C4-2B (cell line): Measurements from ENCODE around the gene LACTB.

ENCODE experiments used
- H3K27ac ChIP-seq: fragments of 450-650 bp; 2 replicates; pipeline ENCODE4 v1.5.1; 2017
- ZFX ChIP-seq: fragments of 450-650 bp; IDR thresholded peaks from 2 replicates; pipeline ENCODE4 v1.6.1; 2017
- TF ChIP-seq, protein P1 (sequence below): fragments of 450-650 bp; conservative IDR thresholded peaks from 2 replicates; pipeline ENCODE4 v1.5.1; 2017; ENCODE audit warnings: mild to moderate bottlenecking

LACTB gene

DNA sequence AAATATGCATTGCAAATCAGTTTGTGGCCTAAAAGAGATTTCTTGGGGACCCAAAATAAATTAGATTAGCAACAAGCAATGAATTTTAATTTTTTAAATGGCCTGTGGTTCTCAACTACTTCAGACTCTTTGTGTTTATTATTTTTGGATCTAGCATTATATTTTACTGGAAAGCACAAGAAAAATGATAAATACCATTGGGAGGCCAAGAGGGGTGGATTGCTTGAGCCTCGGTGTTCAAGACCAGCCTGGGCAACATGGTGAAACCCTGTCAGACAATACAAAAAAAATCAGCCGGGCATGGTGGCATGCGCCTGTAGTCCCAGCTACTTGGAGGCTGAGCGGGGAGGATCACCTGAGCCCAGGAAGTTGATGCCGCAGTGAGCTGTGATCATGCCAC, 13.6 kb downstream of the LACTB start:
- TF ChIP-seq ZFX, result no peak
- TF ChIP-seq, protein P1, sequence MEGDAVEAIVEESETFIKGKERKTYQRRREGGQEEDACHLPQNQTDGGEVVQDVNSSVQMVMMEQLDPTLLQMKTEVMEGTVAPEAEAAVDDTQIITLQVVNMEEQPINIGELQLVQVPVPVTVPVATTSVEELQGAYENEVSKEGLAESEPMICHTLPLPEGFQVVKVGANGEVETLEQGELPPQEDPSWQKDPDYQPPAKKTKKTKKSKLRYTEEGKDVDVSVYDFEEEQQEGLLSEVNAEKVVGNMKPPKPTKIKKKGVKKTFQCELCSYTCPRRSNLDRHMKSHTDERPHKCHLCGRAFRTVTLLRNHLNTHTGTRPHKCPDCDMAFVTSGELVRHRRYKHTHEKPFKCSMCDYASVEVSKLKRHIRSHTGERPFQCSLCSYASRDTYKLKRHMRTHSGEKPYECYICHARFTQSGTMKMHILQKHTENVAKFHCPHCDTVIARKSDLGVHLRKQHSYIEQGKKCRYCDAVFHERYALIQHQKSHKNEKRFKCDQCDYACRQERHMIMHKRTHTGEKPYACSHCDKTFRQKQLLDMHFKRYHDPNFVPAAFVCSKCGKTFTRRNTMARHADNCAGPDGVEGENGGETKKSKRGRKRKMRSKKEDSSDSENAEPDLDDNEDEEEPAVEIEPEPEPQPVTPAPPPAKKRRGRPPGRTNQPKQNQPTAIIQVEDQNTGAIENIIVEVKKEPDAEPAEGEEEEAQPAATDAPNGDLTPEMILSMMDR, result no peak
- H3K27ac ChIP-seq, result no peak overlapping the region

DNA sequence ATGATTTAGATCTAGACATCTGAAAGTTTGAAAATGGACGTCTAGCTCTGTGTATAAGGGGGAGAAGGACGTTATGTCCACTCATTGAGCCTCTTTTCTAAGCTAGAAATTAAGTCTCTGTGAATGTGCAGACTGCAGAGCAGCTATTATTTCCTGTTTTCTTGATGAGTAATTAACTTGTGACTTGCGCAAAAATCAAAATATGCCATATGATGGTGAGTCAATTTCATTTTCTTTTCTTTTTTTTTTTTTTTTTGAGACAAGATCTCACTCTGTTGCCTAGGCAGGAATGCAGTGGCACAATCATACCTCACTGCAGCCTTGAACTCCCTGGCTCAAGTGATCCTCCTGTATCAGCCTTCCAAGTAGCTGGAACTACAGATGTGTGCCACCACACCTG, 14.1 kb downstream of the LACTB start:
- TF ChIP-seq ZFX, result no peak
- TF ChIP-seq, protein P1, result no peak
- H3K27ac ChIP-seq, result no peak overlapping the region

DNA sequence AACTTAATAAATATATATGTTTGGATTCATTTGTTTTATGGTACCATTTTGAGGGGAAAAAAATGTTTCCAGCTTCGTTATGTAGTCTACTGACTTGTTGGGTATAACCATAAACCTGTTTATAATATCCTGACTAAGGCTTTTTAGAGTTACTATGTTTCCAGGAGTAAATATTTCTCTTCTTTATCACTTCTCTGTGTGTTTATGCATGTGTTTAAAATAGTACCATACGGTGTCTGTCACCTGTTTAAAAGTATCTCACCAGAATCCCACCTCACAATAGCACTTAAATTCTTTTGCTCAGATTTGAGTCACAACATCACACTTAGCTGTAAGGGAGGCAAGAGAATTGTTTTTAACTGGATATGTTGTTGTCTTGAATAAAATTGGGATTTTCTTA, 15.1 kb downstream of the LACTB start:
- TF ChIP-seq ZFX, result no peak
- TF ChIP-seq, protein P1, result no peak
- no peak overlapping the region for H3K27ac ChIP-seq

DNA sequence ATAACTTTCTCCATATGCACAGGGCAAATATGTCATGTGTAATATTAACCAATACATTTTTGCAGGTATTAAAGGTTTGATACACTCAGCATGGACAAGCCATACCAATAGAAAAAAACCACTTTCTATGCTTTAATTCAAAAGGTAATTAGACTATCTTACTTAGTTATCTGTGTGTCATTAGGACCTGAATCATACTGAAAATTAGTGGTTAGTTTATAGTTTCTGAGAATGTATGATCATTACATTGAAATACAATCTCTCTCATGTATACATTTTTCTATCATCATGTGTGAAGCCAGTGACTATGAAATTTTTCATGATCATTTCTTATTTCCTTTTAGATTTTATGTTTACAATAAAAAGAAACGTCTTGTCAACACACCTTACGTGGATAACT, 19.3 kb downstream of the LACTB start:
- no peak overlapping the region for H3K27ac ChIP-seq
- TF ChIP-seq ZFX, result no peak
- TF ChIP-seq, protein P1, result no peak

DNA sequence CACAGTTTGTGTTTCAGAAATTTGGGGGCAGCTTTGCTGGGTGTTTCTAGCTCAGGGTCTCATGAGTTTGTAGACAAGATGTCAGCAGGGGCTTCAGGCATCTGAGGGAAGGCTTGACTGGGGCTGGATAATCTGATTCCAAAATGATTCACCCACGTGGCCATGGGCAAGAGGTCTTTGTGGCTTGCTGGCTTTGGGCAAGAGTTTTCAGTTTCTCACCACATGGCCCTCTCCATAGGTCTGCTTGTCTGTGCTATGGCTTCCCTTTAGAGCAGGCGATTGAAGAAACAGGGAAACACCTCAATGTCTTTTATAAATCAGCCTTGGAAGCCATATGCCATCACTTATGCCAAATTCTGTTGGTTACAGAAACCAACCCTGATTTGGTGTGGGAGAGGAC, 23.8 kb downstream of the LACTB start:
- TF ChIP-seq, protein P1, result no peak
- no peak for TF ChIP-seq ZFX
- no peak overlapping the region for H3K27ac ChIP-seq

DNA sequence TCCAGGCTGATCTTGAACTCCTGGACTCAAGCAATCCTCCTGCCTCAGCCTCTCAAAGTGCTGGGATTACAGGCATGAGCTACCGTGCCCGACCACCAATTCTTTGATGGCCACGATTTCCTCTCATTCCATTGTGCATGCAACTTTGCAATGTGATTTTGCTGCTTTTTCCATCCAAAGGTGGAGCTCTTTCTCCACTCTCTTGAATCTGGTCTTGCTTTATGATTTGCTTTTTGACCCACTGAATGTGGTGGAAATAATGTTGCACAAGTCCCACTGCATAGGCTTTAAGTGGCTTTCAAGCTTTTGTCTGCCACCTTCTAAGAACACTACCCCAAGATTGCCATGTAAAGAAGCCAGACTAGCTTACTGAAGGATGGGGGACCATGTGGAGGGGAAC, 25.0 kb downstream of the LACTB start:
- TF ChIP-seq ZFX, result no peak
- TF ChIP-seq, protein P1, result no peak
- no peak overlapping the region for H3K27ac ChIP-seq

DNA sequence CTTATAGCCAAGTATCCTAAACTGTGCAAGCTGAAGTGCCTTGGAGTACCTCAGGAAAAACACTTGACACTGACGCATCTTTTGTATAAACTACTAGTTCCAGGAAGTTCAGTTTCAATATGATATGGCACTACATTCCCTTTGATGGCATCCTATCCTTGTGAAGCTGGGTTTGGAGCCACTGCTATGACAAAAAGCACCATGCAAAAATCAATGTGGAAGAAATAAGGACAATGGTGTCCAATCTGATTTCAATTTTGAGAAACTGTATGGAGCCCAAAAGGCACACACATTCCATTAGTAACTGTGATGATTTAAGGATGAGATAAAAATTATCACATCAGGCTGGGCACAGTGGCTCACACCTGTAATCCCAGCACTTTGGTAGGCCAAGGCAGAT, 30.0 kb downstream of the LACTB start:
- no peak overlapping the region for H3K27ac ChIP-seq
- TF ChIP-seq ZFX, result no peak

DNA sequence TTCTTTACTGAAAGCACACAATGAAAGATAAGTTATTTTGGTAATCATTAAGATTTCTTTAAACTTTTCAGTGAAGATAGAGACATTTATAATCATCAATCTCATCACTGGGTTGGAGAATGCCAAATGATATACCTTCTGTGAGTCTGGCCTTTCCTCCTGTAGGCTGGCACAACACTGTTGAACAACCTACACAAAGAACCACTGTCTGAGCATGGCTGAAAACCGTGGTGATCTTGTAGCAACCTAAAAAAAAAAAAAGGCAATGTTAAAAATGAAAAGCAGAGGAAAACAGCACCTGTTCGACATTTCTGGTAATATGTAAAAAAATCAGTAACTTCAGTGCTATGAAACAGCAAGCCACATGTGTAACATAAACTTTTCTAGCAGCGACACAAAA, 33.8 kb downstream of the LACTB start:
- TF ChIP-seq, protein P1, result no peak
- no peak for TF ChIP-seq ZFX
- H3K27ac ChIP-seq, result no peak overlapping the region
